Uterus (tissue), 4 donors: ENCODE results near the gene VPS16. TPM values are rescaled to one million over a fixed set of nuclear protein-coding genes. Genes with fewer than 3 reads are reported as not detected.
"Not testable (repeated sequence)": the region's sequence is repeated elsewhere in the genome, so short reads cannot be mapped to it uniquely, and the experiment has no call there.

ENCODE experiments used
- DNase-seq, 2 donors: peaks; one replicate each; pipeline ENCODE4 v3.0.0-alpha.2; 2019 to 2020
- H3K27ac ChIP-seq, 2 donors: fragments of 200-600 bp; sonication (generic); 1 replicate in 1 of 2; 2 replicates in 1 of 2; pipeline ENCODE4 v1.5.1; 2016 to 2018
- H3K27me3 ChIP-seq, 2 donors: fragments of 200-600 bp; sonication (generic); one replicate each; pipeline ENCODE4 v1.5.1; 2018 to 2019; ENCODE audit warnings: control low read depth in 1 of 2
- H3K36me3 ChIP-seq, 2 donors: fragments of 200-600 bp; sonication (generic); one replicate each; pipeline ENCODE4 v1.5.1; 2019; ENCODE audit warnings: control low read depth in 1 of 2
- H3K4me1 ChIP-seq, 2 donors: fragments of 200-600 bp; sonication (generic); one replicate each; pipeline ENCODE4 v1.5.1; 2018 to 2019; ENCODE audit warnings: control low read depth in 1 of 2
- H3K4me3 ChIP-seq, 2 donors: fragments of 200-600 bp; sonication (generic); 1 replicate in 1 of 2; 2 replicates in 1 of 2; pipeline ENCODE4 v1.5.1; 2018 to 2019; ENCODE audit warnings: mild to moderate bottlenecking in 1 of 2
- H3K9me3 ChIP-seq, 2 donors: fragments of 200-600 bp; sonication (generic); one replicate each; pipeline ENCODE4 v1.5.1; 2019; ENCODE audit warnings: control low read depth in 1 of 2
- CTCF ChIP-seq, 4 experiments: fragments of 200-600 bp in 2 of 4; fragments of 450-650 bp in 2 of 4; sonication (generic) in 2 of 4; IDR thresholded peaks; one replicate each; pipeline ENCODE4 v1.5.1; 2016 to 2019; ENCODE audit warnings: antibody characterized with exemption in 4 of 4, mild to moderate bottlenecking in 2 of 4, moderate library complexity in 1 of 4
- POLR2A ChIP-seq, 2 donors: fragments of 450-650 bp; IDR thresholded peaks; one replicate each; pipeline ENCODE4 v1.6.1; 2016; ENCODE audit warnings: antibody characterized with exemption in 2 of 2, mild to moderate bottlenecking in 1 of 2, moderate library complexity in 1 of 2
- intact Hi-C: fragments of 100-400 bp; cut with DNase I; formaldehyde crosslinking; loops from one replicate; pipeline ENCODE4 v1.15.1; 2023; ENCODE audit warnings: low total_unique reads
- total RNA-seq, 4 donors: library from RNA; depleted of rRNA in 3 of 4; stranded (reverse); fragments of >200 nt in 3 of 4; gene quantifications; one replicate each; pipeline versions ENCODE4 v1.1.0 to v1.2.4, GENCODE V29; 2014 to 2023
- donor health status: DM: yes; HTN: yes; CAD: no.

VPS16 gene
- total RNA-seq, 4 donors from 2014 or later, result 5.9 to 48.6 (median 37.9) TPM

DNA sequence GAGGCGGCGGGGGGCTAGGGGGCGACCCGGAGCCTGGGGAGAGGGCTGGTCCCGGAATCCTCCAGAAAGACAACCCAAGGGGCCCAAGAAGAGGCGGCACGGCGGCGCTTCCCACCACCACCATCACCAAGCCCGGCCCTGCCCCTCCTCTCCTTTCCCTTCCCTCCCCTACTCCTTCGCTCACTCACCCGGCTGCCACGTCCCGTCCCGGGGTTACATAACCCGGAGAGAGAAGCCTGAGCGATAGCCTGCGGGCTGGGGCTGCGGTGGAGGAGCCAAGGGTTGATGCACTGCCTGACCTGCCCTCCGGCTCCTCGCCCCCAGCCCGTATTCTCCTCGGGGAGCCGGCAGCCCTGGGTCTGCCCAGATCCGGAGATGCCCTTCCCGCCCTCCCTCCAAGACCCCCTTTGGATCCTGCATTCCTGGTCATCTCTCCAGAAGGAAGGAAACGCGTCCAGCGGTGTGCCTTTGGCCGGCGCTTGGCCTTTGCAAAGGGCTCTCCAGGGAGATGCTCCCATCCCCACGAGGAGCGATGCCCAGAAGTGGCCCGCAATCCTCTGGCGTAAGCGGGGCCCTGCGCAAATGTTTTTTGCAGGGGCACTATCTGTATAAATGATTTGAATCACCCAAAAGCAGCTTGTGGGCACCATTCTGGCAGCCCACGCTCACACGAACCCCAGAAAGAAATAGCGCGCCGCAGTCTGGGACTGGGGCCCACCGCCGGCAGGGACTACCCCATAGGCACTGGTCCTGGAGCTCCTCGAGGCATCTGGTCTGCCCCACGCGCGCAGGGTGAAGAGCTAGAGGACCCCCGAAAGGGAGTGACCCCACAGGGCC lies 35.5 kb upstream of the VPS16 start:
- no peak overlapping the region for H3K4me3 ChIP-seq
- DNase-seq, result no peak
- intact Hi-C loops, result no loop called here
- no peaks in the 10 kb centered on the region for H3K36me3 ChIP-seq
- H3K27me3 ChIP-seq, result no peaks in the 10 kb centered on the region
- TF ChIP-seq POLR2A (IDR thresholded peaks at IDR 0.05), result no peak
- TF ChIP-seq CTCF (IDR thresholded peaks at IDR 0.05), result no peak
- no peak overlapping the region for H3K27ac ChIP-seq
- no peaks in the 10 kb centered on the region for H3K9me3 ChIP-seq
- peaks cover 0 to 17% of the 10 kb centered on the region in 2 donors for H3K4me1 ChIP-seq

DNA sequence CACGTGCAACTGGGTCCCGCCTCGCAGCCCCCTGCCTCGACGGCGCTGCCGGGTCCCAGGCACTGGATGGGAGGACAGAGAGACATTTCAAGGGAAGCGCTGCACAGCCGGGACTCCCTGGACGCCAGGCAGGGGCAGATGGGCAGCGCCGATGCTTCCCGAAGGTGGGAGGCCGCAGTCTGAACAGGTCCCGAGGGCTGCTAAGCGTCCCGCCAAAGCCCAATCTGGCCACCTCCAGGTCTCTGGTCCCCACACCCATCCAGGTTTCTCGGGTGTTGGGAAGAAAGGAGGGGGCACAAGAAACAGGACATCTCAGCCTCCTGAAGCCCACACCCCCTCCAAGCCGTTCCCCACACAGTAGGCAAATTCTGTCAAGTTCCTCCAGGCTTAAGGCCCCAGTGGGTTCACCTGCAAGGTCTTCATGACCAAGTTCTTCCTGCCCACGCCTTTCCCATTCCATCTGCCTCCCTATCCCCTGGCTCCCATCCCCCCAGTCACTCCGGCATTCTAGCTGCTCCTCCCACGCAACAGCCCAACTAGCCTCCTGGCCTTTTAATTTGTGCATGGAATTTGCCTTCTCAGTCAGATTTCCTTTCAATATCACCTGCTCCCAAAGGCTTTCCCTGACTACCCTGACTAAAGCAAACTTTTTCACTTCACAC lies 34.7 kb upstream of the VPS16 start:
- no peak for DNase-seq
- no peak overlapping the region for H3K4me3 ChIP-seq
- peaks cover 0 to 16% of the 10 kb centered on the region in 2 donors for H3K4me1 ChIP-seq
- H3K27me3 ChIP-seq, result no peaks in the 10 kb centered on the region
- TF ChIP-seq CTCF (IDR thresholded peaks at IDR 0.05) (no peak), POLR2A (IDR thresholded peaks at IDR 0.05) (no peak)
- no peak overlapping the region for H3K27ac ChIP-seq
- H3K9me3 ChIP-seq, result no peaks in the 10 kb centered on the region
- no peaks in the 10 kb centered on the region for H3K36me3 ChIP-seq
- intact Hi-C loops, result no loop called here

DNA sequence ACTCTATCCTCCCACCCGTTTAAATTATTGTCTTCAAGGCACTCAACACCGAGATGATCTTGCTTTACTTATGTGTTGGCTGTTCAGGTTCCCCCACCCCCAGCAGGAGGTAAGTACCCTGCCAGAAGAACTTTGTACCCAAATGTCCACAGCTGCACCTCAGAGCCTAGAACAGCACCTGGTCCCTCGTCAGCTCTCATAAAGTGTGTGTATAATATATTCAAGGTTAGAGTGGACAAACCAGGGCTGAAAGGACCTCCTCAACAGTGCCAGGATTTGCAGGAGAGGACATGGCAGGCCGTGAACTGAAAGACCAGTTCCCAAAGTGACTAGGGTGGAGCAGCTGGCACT lies 34.2 kb upstream of the VPS16 start:
- Histone ChIP-seq H3K27me3 (no peaks in the 10 kb centered on the region), H3K4me1 (peaks cover 0 to 16% of the 10 kb centered on the region in 2 donors), H3K27ac (no peak overlapping the region), H3K36me3 (no peaks in the 10 kb centered on the region), H3K9me3 (no peaks in the 10 kb centered on the region), H3K4me3 (no peak overlapping the region)
- DNase-seq, result no peak
- TF ChIP-seq POLR2A (IDR thresholded peaks at IDR 0.05) (no peak), CTCF (IDR thresholded peaks at IDR 0.05) (no peak)
- intact Hi-C loops, result no loop called here

- Histone ChIP-seq H3K9me3 (no peaks in the 10 kb centered on the region), H3K4me1 (peaks cover 0 to 16% of the 10 kb centered on the region in 2 donors), H3K4me3 (no peak overlapping the region), H3K36me3 (no peaks in the 10 kb centered on the region), H3K27me3 (no peaks in the 10 kb centered on the region), H3K27ac (no peak overlapping the region)
- TF ChIP-seq CTCF (IDR thresholded peaks at IDR 0.05) (no peak), POLR2A (IDR thresholded peaks at IDR 0.05) (no peak)
- DNase-seq, result no peak
- intact Hi-C loops, result no loop called here
Measured at GRCh38 chr20:2807019-2807418, 33.5 kb upstream of the VPS16 start.

DNA sequence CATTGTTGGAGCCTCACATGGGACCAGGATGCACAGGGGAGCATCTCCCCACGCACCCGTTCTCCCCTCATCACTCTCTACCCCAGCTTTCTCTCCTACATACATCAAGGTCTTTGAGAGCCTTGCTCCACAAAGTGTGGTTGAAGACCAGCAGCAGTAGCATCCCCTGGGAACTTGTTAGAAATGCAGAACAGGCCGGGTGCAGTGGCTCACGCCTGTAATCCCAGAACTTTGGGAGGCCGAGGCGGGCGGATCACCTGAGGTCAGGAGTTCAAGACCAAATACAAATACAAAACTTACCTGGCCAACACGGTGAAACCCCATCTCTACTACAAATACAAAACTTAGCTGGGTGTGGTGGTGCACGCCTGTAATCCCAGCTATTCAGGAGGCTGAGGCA lies 32.6 kb upstream of the VPS16 start:
- H3K36me3 ChIP-seq, H3K27ac ChIP-seq, intact Hi-C loops, H3K9me3 ChIP-seq, DNase-seq, H3K4me3 ChIP-seq, H3K27me3 ChIP-seq: not testable (repeated sequence)
- peaks cover 0 to 16% of the 10 kb centered on the region in 2 donors for H3K4me1 ChIP-seq
